ENCODE results near the gene OSBPL1A.
"Not testable (repeated sequence)": the region's sequence is repeated elsewhere in the genome, so short reads cannot be mapped to it uniquely, and the experiment has no call there.

The OSBPL1A gene

DNA sequence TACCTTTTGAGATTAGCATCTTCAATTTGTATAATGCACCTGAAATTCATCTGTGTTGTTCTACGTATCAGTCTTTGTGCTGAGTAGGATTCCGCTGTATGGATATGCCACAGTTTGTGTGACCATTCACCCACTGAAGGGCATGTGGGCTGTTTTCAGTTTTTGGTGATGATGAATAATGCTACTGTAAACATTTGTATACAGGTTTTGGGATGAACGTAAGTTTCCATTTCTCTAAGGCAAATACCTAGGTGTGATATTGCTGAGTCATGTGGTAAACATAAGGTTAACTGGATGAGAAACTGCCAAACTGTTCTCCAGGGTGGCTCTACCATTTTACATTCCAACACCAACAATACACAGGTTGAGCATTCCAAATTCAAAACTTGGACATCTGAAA is 223.6 kb downstream of the OSBPL1A start:
- DNase-seq = no peak

DNA sequence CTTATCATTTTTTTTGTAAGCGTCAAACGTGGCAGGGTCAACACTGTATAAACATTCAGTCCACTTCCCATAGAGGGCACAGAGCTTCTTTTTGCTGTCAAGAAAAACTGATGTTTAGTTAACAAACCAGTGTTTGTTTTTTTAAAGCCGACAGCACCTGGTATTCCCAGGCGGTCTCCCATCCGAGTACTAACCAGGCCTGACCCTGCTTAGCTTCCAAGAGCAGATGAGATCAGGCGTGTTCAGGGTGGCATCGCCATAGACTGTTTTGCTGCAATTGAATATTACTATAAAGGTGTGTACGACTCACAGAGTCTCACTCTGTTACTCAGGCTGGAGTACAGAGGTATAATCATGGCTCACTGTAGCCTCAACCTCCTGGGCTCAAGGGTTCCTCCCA is 227.3 kb downstream of the OSBPL1A start:
- DNase-seq = no peak

DNA sequence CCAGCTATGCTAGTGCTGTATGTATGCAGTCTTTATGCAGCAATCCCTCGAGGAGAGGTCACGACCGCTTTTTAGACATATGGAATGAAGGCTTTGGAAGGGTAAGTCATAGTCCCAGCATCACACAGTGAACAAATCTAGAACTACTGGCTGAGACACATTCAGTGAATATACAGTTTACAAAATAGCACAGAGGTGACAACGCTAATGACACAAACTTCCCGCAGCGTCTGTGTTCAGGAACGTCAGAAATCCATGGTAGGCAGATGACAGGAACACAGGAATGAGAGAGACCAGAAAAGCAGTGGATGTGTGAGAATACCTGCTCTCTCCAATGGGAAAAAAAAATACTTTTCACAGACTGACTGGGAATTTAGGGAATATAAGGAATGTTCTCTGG is 229.1 kb downstream of the OSBPL1A start:
- no peak for DNase-seq

DNA sequence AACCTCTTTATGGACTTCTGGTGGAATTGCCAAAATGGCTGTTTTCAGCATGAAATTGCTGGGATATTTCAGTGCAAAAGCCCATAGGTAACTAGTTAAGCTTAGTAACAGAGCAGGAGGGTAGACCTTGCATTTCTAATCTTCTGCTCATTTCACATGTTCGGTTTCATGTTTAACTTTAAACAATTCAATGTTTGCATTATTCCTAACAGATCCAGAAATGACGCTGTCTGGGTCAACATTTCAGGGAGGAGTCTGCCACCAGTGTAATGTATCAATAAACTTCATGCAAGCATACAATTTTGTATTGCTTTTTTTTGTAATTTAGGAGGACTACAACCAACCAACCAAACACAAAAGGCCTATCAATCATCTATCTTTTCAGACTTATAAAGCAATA is 236.3 kb downstream of the OSBPL1A start:
- no peak for DNase-seq

DNA sequence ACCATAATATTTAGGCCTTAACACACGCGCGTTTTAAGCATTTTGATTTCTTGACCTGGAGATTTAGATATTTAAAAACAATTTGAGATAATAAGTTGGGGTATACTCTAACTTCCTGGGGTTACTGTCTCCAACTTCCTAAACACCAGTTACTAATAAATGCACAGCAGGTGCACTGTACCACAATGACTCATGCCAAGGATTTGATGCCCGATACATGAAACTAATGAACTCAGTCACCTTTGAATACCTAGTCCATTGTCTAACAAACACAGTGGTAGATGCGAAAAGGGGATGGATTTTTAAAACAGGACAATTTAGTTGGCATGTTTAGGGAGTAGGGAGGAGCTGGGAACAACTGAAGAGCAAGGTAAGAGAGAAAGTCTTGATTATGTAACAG is 237.5 kb downstream of the OSBPL1A start:
- DNase-seq = no peak

DNA sequence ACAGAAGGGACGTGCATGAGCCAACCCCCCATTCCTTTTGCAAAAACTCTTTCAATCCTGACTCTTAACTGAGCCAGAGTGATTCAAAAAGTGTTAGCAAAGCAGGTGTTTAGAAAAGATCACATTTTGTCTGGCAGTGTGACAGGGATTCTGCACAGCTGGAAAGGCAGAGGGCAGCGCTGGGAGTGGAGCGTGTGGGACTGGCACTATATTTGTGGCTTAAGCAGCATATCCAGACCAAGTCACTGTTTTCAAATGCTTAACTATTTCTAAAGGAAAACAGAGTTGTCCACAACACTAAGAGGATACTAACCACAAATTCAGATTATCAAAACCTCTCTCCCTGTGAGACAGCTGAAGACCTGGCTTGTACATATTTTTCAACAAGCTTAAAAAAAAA is 239.8 kb downstream of the OSBPL1A start:
- DNase-seq = no peak

DNA sequence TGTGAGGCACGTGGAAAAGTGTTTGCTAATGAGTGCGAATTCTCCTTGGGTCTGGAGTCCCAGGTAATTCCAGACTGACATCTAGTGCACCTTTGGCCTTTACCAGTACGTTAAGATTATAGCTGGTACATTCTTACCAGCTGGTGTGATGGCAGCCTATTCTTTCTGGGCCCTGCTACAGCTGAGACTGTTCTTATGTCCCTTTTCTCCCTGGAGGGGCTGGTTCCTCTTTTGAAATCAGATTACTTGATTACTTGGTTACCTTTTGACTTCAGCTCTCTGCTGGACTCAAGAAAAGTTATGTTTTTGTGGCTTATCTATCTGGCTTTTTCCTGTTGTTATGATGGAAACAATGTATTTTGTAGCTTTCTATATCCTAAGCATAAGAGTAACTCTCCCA is 244.2 kb downstream of the OSBPL1A start:
- no peak for DNase-seq

DNA sequence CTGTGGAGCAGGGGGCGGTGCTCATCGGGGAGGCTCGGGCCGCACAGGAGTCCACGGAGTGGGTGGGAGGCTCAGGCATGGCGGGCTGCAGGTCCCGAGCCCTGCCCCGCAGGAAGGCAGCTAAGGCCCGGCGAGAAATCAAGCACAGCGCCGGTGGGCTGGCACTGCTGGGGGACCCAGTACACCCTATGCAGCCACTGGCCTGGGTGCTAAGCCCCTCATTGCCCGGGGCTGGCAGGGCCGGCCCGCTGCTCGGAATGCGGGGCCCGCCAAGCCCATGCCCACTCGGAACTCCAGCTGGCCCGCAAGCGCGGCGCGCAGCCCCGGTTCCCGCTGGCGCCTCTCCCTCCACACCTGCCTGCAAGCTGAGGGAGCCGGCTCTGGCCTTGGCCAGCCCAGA is 248.0 kb downstream of the OSBPL1A start:
- not testable (repeated sequence) for DNase-seq

DNA sequence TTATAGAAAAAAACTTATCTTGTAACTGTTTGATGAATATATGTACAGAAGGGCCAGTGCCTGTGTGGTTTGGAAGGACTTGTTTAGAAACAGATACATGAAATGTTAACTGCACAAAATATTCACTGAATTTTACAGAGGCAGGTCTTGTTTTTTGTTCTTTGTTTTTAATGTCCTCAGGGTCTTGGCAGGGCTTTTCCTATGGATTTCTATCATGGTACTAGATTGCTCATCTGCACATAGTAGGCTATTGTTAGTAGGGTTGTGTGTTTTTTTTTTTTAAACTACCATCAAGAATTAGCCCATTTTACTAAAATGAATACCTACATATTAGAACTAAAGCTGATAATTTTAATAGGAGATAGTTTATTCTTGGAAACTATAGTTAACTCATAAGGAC is 255.2 kb downstream of the OSBPL1A start:
- DNase-seq = no peak

DNA sequence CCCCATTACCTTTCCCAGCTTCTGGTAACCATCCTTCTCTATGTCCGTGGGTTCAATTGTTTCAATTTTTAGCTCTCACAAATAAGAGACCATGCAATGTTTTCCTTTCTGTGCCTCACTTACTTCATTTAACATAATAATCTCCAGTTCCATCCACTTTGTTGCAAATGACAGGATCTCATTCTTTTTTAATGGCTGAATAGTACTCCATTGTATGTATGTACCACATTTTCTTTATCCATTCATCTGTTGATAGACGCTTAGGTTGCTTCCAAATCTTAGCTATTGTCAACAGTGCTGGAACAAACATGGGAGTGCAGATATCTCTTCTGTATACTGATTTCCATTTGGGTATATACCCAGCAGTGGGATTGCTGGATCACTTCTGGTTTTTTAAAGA is 256.9 kb downstream of the OSBPL1A start:
- no peak for DNase-seq

DNA sequence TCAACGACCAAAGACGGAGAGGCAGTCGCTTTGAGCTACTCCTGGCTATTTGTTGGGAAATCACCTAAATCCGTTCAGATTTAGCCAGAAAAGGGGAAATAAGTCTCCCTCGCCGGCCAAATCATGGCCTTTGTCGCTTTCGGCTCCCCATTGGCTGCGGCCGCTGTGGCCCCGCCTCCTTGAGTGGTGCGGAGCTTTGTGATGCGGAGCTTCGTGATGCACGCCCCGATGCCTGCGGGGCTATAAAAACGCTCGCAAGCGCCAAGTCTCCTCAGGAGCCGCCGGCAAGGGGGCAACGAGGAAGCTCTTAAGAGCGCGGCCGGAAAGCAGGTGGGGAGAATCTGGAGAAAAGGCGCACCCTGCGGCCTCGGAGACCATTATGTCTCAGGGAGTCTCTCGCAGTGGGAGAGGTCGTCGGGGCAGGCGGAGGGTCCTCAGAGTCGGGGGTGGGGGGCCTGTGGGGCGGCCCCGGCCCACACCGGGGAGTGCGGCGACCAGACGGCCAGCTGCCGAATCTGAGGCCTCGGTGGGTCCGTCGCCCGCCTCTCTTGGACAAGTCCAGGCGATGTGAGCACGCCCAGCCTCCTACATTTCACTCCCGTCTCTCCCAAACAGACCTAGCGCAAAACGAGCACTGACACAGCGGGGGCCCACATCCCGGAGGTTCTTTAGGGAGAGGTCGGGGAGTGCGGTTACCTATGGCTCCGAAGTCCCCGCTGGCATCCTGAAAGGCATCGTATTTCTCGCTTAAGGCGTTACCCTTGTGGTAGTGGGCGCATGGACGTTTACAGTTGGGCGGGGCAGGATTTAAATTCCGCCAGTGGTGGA is 258.6 kb downstream of the OSBPL1A start, which contains the start of gene CABYR:
CABYR (plus strand) TSS at position 274 of the 828 bp plus-strand sequence. CDS start 4,053 bp downstream, outside the sequence.
- peak; percentile 55 for DNase-seq

DNA sequence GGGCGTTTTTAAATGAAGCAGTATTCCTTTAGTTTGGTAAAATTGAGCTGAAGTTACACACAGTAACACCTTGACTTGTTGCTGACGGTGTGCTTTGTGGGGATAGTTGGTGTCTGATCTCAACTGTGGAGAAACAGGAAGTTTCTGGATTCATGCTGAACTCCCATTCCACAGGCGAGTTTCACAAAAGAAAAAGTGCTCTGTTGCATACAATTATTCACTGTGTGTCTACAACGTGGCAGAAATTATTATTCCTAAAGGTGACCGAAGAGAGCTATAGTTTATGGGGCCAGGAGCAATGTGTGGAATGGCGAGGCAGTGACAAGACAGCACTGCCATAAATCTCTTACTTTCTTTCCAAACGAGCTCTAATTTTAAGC is 259.2 kb downstream of the OSBPL1A start:
- no peak for DNase-seq

DNA sequence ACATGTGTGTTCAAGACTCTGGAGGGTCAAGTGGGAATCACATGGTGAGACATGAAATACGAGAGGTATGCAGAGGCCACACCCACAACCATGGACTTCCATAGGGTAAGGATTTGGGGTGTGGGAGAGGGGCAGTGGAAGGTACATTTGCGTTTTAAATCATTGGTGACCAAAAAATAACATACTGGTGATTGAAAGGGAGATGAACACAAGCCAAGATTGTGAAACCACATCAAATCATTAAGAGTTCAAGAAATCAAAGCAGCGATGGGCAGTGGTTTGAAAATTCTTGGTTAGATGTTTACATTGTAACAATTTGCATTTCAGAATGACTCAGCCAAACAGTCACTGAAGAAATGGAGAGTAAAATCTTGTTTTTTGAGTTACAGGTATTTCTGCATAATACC is 260.7 kb downstream of the OSBPL1A start:
- no peak for DNase-seq

DNA sequence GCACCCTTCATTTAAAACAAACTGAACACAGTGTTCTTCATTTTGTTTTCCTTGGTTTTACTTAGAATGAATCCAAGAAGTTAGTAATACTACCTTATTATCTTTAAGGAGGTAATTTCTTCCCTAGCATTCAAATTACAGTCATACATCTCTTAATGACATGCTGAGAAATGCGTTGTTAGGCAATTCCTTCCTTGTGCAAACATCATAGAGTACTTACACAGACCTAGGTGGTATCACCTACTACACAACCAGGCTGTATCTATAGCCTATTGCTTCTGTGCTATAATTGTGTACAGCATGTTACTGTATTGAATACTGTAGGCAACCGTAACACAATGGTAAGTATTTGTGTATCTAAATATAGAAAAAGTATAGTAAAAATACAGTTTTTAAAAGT is 267.1 kb downstream of the OSBPL1A start:
- no peak for DNase-seq

DNA sequence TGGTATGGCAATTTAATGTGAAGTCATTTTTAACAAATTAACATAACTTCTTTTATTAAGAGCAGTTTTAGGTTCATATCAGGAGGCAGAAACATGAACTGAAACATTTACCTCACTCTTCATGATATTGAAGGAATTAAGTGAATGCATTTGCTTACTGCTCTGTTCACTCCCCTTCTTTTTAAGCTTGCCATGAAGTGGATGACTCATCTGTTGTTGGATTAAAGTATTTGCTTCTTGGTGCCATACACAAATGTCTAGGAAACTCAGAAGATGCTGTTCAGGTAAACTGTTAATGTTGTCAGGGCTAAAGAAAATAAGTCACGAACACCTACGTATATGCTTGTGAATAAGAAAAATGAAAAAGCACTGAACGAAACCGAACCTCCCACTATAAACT is 268.9 kb downstream of the OSBPL1A start:
- no peak for DNase-seq

DNA sequence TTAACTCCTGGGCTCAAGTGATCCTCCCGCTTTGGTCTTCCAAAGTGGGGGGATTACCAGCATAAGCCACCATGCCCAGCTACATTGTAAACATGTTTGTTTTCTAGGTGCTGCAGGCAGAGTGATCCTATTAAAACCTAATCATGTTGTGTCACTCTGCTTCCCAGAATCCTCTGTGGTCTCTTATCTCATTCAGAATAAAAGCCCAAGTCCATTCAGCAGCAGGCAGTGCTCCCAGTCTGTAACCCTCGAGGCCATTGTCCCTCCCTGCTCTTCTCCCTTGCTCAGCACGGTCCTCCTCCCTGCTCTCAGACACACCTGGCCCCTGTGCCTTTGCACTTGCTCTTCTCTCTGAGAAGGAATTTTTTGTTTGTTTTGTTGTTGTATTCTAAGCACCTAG is 269.9 kb downstream of the OSBPL1A start:
- no peak for DNase-seq

DNA sequence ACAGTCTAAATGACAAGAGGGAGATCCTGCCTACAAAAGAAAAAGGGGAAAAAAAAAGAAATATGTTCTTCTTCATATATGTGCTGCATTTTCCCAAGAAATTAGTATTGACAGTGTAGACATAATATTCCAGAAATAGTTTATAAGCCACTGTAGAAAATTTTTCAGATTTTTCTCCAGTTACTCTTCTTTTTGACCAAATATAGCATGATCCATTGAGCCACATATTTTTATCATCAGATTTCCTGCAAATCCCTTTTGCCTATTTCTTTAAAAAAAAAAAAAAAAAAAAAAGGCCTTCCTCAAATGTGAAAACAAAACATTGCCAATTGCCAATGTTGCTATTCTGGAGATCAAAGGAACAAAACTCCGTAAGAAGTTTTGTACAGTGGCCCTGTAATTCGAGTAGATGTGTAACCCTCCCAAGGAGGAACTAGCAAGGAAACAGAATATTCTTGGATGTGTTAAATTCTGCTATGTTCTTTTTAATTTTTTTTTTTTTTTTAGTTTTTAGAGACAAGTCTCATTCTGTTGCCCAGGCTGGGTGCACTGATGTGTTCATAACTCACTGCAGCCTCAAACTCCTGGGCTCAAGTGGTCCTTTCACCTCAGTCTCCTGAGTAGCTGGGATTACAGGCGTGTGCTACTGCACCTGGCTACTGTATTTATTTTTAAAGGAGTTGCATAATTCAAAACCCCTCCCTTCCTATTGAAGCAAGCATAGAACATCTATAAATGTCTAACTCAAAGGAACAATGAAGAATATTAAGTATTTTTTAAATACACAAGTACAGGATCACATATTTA is 271.3 kb downstream of the OSBPL1A start:
- no peak for DNase-seq

DNA sequence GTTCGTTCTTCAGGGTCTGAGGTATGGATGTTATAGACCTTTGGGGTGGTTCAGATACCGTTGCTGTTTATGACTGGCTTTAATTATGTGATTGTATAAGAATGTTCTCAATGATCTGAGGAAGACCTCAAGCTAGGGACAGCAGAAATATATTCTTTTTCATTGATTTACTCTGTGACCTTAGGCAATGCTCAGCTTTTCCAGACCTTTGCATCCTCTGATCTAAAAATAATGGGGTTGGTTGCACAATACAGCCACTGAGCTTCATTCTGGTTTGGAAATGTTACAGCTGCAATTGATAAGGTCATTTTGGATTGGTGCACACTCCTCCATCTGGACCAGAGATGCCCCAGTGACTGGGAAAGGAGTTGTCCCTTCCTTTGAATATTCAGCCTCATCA is 276.0 kb downstream of the OSBPL1A start:
- no peak for DNase-seq

DNA sequence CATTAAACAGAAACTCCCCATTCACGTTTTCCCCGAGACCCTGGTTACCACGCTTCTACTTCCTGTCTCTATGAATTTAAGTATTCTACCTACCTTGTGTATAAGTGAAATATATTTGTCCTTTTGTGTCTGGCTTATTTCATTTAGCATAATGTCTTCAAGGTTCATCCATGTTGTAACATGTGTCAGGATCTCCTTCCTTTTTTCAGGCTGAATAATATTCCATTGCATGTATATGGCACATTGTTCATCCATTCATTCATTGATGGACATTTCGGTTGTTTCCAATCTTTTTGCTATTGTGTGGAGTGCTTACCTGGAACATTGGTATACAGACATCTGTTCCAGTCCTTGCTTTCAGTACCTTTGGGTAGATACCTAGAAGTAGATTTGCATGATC is 276.9 kb downstream of the OSBPL1A start:
- DNase-seq = no peak

DNA sequence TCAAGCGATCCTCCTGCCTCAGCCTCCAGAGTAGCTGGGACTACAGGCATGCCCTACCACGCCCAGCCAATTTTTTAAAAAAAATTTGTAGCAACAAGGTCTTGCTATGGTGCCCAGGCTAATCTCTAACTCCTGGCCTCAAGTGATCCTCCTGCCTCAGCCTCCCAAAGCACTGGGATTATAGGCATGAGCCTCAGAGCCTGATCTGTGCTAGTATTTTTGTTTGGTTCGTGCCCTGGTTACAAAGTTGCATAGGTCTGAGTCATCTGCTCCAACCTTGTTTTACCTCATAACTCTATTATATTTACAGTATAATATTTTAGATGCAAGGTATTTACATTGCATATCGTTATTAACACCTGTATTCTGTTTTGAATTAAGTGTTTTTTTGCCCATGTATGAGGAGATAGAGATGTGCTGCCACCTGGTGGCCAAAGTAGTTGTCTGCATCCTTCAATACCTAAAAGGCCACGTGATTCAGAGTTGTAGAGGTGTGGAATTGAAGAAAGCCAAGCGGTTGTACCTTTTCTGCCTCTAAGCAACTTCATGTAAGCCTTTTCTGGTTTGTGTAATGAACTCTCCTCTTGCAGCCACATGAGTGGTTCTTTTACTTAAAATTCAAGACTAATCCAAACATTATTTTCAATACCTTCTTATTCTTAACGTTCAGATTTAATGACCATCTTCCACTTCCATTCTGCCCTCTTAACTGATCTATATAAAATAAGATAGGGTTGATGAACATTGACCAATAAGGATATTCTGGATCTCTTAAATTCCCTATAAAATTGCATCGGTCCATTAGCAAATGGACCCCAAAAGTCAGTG is 278.7 kb downstream of the OSBPL1A start:
- peak; percentile 22 for DNase-seq

DNA sequence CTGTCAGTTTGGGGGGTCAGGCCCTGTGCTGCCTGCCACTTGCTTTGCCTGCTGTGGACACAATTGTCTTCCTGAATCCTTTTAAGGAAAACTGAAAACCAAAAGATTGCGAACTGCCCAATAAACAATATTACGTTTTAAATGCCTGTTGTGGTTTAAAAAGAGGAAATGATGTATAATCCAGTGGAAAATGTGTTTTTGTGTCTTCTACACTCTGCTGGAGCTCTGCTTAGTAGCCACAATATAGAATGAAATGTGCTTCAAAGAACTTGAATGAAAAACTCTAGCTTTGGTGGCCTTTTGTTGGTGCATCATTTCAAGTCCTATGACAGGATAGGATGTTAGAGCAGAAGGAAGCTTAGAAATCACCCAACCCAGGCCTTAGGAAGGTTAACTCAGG is 282.0 kb downstream of the OSBPL1A start:
- no peak for DNase-seq

DNA sequence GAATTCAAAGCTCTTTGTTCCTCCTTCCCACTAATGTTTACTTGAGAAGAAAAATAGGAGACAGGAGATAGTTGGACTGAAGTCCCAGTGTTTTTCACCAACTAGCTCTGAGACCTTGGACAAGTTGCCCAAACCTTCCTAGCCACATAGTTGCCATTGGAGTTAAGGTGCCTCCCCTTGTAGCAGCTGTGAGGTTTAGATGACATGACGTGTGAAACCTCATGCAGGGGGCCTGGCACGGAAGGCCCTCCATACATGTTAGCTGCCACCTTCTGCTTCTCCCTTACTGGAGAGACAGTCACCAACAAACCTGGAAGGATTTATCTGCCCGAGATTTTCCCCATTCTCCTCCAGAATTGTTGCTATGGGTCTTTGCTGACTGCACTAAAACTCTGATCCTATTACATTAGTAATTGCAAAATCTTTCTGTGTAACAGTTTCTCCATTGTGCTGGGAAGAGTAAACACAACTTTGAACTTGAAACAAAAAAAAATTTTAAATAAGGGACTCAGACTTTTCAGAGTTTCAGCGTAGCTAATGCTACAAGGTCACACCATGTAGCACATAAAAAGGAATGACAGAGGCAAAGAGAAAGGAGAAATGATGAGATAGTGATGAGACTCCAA is 282.6 kb downstream of the OSBPL1A start:
- no peak for DNase-seq

Data from DMS153 (cell line).